Neural crest cell (in vitro differentiated cells): ENCODE measurements around the gene GBA3. TPM values are rescaled to one million over a fixed set of nuclear protein-coding genes. Genes with fewer than 3 reads are reported as not detected.

Experiments
- DNase-seq: peaks from one replicate; pipeline ENCODE4 v3.0.0; 2021; ENCODE audit warnings: low read depth, mixed read lengths, low spot score
- H3K27ac Mint-ChIP-seq: one replicate; pipeline ENCODE4 v1.8.0; 2021; ENCODE audit warnings: mild to moderate bottlenecking, mixed read lengths; ENCODE audit not compliant: unreplicated experiment
- H3K27me3 Mint-ChIP-seq: 2 replicates; pipeline ENCODE4 v1.8.0; 2021; ENCODE audit warnings: low read depth, mild to moderate bottlenecking, mixed read lengths
- H3K36me3 Mint-ChIP-seq: 2 replicates; pipeline ENCODE4 v1.8.0; 2021; ENCODE audit warnings: low read depth, mild to moderate bottlenecking, mixed read lengths
- H3K4me1 Mint-ChIP-seq: 2 replicates; pipeline ENCODE4 v1.8.0; 2021; ENCODE audit warnings: mixed read lengths
- H3K4me3 Mint-ChIP-seq: one replicate; pipeline ENCODE4 v1.8.0; 2021; ENCODE audit warnings: mild to moderate bottlenecking, mixed read lengths
- H3K9me3 Mint-ChIP-seq: 2 replicates; pipeline ENCODE4 v1.8.0; 2021; ENCODE audit warnings: mixed read lengths
- total RNA-seq: library from RNA; stranded (reverse); gene quantifications from 2 replicates; pipeline ENCODE4 v1.2.1, GENCODE V29; 2021
- TF ChIP-seq, protein P1 (sequence below): fragments of 200-600 bp; sonication (generic); conservative IDR thresholded peaks from 2 replicates; pipeline ENCODE4 v1.5.0; 2021; ENCODE audit warnings: antibody characterized with exemption, mild to moderate bottlenecking

Gene GBA3
- total RNA-seq, 1 donor from 2014 or later = not detected

- Mint-ChIP-seq H3K9me3 (no peaks in the 10 kb centered on the region), H3K4me3 (no peak overlapping the region), H3K27me3 (no peaks in the 10 kb centered on the region), H3K36me3 (no peaks in the 10 kb centered on the region), H3K27ac (no peak overlapping the region), H3K4me1 (no peaks in the 10 kb centered on the region)
- TF ChIP-seq, protein P1, sequence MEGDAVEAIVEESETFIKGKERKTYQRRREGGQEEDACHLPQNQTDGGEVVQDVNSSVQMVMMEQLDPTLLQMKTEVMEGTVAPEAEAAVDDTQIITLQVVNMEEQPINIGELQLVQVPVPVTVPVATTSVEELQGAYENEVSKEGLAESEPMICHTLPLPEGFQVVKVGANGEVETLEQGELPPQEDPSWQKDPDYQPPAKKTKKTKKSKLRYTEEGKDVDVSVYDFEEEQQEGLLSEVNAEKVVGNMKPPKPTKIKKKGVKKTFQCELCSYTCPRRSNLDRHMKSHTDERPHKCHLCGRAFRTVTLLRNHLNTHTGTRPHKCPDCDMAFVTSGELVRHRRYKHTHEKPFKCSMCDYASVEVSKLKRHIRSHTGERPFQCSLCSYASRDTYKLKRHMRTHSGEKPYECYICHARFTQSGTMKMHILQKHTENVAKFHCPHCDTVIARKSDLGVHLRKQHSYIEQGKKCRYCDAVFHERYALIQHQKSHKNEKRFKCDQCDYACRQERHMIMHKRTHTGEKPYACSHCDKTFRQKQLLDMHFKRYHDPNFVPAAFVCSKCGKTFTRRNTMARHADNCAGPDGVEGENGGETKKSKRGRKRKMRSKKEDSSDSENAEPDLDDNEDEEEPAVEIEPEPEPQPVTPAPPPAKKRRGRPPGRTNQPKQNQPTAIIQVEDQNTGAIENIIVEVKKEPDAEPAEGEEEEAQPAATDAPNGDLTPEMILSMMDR = no peak
- no peak for DNase-seq
Measured at GRCh38 chr4:22670956-22671355, 21.8 kb upstream of the GBA3 start.

- Mint-ChIP-seq H3K27me3 (no peaks in the 10 kb centered on the region), H3K4me1 (no peaks in the 10 kb centered on the region), H3K36me3 (no peaks in the 10 kb centered on the region), H3K27ac (no peak overlapping the region), H3K9me3 (no peaks in the 10 kb centered on the region), H3K4me3 (no peak overlapping the region)
- no peak for DNase-seq
- TF ChIP-seq, protein P1 = no peak
Measured at GRCh38 chr4:22672519-22672918, 20.2 kb upstream of the GBA3 start.

DNA sequence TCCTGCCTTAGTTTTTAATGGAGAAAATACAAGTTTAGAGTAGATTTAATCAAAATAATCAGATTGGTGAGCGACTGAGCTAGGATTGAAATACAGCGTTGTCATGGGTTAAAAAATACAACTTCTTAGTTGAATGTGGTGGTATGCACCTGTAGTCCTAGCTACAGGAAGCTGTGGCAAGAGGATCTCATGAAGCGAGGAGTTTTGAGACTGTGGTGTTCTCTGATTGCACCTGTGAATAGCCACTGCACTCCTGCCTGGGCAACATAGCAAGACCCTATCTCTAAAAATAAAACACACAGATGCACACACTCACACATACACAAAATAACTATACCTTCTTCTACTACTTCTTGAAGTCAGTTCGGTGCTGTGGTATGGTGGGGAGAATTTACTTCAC is 19.8 kb upstream of the GBA3 start:
- no peaks in the 10 kb centered on the region for H3K36me3 Mint-ChIP-seq
- TF ChIP-seq, protein P1 = no peak
- H3K4me3 Mint-ChIP-seq = no peak overlapping the region
- no peak overlapping the region for H3K27ac Mint-ChIP-seq
- H3K9me3 Mint-ChIP-seq = no peaks in the 10 kb centered on the region
- H3K4me1 Mint-ChIP-seq = no peaks in the 10 kb centered on the region
- DNase-seq = no peak
- no peaks in the 10 kb centered on the region for H3K27me3 Mint-ChIP-seq

GRCh38 chr4:22674700-22675099 is 18.0 kb upstream of the GBA3 start:
- H3K9me3 Mint-ChIP-seq = no peaks in the 10 kb centered on the region
- H3K4me1 Mint-ChIP-seq = no peaks in the 10 kb centered on the region
- DNase-seq = no peak
- H3K27ac Mint-ChIP-seq = no peak overlapping the region
- H3K36me3 Mint-ChIP-seq = no peaks in the 10 kb centered on the region
- H3K27me3 Mint-ChIP-seq = no peaks in the 10 kb centered on the region
- no peak overlapping the region for H3K4me3 Mint-ChIP-seq
- TF ChIP-seq, protein P1 = no peak

DNA sequence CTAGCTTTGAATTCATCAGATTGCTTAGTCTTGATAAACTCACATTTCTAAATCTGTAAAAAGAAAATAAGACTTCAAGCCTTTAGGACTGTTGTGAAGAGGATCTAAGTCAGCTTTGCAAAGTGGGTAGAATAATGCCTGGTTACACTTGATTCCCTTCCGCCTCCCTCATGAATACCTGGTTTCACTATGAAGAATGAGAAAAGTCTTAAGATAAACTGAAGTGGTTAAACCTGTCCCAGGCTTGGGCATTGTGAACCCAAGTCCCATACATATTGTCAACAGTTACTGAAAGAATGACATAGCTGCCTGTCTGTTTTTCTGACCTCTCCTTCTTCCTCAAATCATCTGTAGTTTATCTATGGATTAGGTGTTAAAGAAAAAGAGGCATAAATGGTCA is 16.7 kb upstream of the GBA3 start:
- TF ChIP-seq, protein P1 = no peak
- Mint-ChIP-seq H3K4me3 (no peak overlapping the region), H3K27ac (no peak overlapping the region), H3K36me3 (no peaks in the 10 kb centered on the region), H3K9me3 (no peaks in the 10 kb centered on the region), H3K27me3 (no peaks in the 10 kb centered on the region), H3K4me1 (no peaks in the 10 kb centered on the region)
- no peak for DNase-seq

DNA sequence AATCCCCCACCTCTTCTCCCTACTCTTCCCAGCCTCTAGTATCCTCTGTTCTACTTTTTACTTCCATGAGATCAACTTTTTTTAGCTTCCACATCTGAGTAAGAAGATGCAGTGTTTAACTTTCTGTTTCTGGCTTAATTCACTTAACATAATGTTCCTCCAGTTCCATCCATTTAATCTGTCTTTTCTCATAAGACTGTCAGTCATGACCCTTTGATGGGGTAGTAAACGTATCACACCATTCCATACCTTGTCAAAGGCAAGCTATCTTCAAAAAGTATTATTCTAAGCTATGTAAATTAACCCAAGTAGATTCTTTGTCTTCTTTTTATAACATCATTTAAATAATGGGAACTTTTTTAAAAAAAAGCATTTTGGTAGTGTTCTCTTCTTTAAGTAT is 15.0 kb upstream of the GBA3 start:
- H3K4me1 Mint-ChIP-seq = no peaks in the 10 kb centered on the region
- H3K36me3 Mint-ChIP-seq = no peaks in the 10 kb centered on the region
- no peaks in the 10 kb centered on the region for H3K9me3 Mint-ChIP-seq
- H3K4me3 Mint-ChIP-seq = no peak overlapping the region
- TF ChIP-seq, protein P1 = no peak
- no peaks in the 10 kb centered on the region for H3K27me3 Mint-ChIP-seq
- no peak overlapping the region for H3K27ac Mint-ChIP-seq
- DNase-seq = no peak
